ENCODE measurements around the gene SRGAP3.

SRGAP3 gene

GRCh38 chr3:9250236-9250635, 790 bp upstream of the SRGAP3 start:
- no peak overlapping the region for H3K9ac ChIP-seq (ENCODE audit: low read length)
- no peaks in the 10 kb centered on the region for H3K9me3 ChIP-seq (ENCODE audit: control insufficient read depth, low read length)
- H3K27me3 ChIP-seq (ENCODE audit: control insufficient read depth, insufficient read depth, low read length), result no peaks in the 10 kb centered on the region
- H3K36me3 ChIP-seq (ENCODE audit: control insufficient read depth, insufficient read depth, low read length), result no peaks in the 10 kb centered on the region
- peaks cover 20% of the 10 kb centered on the region for H3K4me1 ChIP-seq (ENCODE audit: control insufficient read depth, insufficient read depth, low read length)
- no peak overlapping the region for H3K4me3 ChIP-seq (ENCODE audit: low read length)

- H3K36me3 ChIP-seq (ENCODE audit: control insufficient read depth, insufficient read depth, low read length), result no peaks in the 10 kb centered on the region
- H3K9ac ChIP-seq (ENCODE audit: low read length), result peak overlapping the region; percentile 56
- no peaks in the 10 kb centered on the region for H3K9me3 ChIP-seq (ENCODE audit: control insufficient read depth, low read length)
- H3K4me1 ChIP-seq (ENCODE audit: control insufficient read depth, insufficient read depth, low read length), result peaks cover 20% of the 10 kb centered on the region
- no peaks in the 10 kb centered on the region for H3K27me3 ChIP-seq (ENCODE audit: control insufficient read depth, insufficient read depth, low read length)
- peak overlapping the region; percentile 85 for H3K4me3 ChIP-seq (ENCODE audit: low read length)
Measured at GRCh38 chr3:9248522-9249271, 749 bp downstream of the SRGAP3 start.

- no peaks in the 10 kb centered on the region for H3K27me3 ChIP-seq (ENCODE audit: control insufficient read depth, insufficient read depth, low read length)
- H3K4me1 ChIP-seq (ENCODE audit: control insufficient read depth, insufficient read depth, low read length), result peaks cover 20% of the 10 kb centered on the region
- no peaks in the 10 kb centered on the region for H3K9me3 ChIP-seq (ENCODE audit: control insufficient read depth, low read length)
- H3K36me3 ChIP-seq (ENCODE audit: control insufficient read depth, insufficient read depth, low read length), result no peaks in the 10 kb centered on the region
- no peak overlapping the region for H3K9ac ChIP-seq (ENCODE audit: low read length)
- H3K4me3 ChIP-seq (ENCODE audit: low read length), result peak overlapping the region; percentile 85
Measured at GRCh38 chr3:9247941-9248521, 1.4 kb downstream of the SRGAP3 start.

GRCh38 chr3:9247361-9247940, 2.0 kb downstream of the SRGAP3 start:
- H3K27me3 ChIP-seq (ENCODE audit: control insufficient read depth, insufficient read depth, low read length), result no peaks in the 10 kb centered on the region
- no peaks in the 10 kb centered on the region for H3K9me3 ChIP-seq (ENCODE audit: control insufficient read depth, low read length)
- H3K4me1 ChIP-seq (ENCODE audit: control insufficient read depth, insufficient read depth, low read length), result peaks cover 20% of the 10 kb centered on the region
- peak overlapping the region; percentile 85 for H3K4me3 ChIP-seq (ENCODE audit: low read length)
- no peaks in the 10 kb centered on the region for H3K36me3 ChIP-seq (ENCODE audit: control insufficient read depth, insufficient read depth, low read length)
- no peak overlapping the region for H3K9ac ChIP-seq (ENCODE audit: low read length)

GRCh38 chr3:9246189-9246588, 3.3 kb downstream of the SRGAP3 start:
- Histone ChIP-seq H3K27me3 (ENCODE audit: control insufficient read depth, insufficient read depth, low read length) (no peaks in the 10 kb centered on the region), H3K4me3 (ENCODE audit: low read length) (no peak overlapping the region), H3K36me3 (ENCODE audit: control insufficient read depth, insufficient read depth, low read length) (no peaks in the 10 kb centered on the region), H3K9ac (ENCODE audit: low read length) (no peak overlapping the region), H3K9me3 (ENCODE audit: control insufficient read depth, low read length) (no peaks in the 10 kb centered on the region), H3K4me1 (ENCODE audit: control insufficient read depth, insufficient read depth, low read length) (peaks cover 20% of the 10 kb centered on the region)

- Histone ChIP-seq H3K4me3 (ENCODE audit: low read length) (no peak overlapping the region), H3K9me3 (ENCODE audit: control insufficient read depth, low read length) (no peaks in the 10 kb centered on the region), H3K9ac (ENCODE audit: low read length) (no peak overlapping the region), H3K4me1 (ENCODE audit: control insufficient read depth, insufficient read depth, low read length) (peaks cover 15% of the 10 kb centered on the region), H3K27me3 (ENCODE audit: control insufficient read depth, insufficient read depth, low read length) (no peaks in the 10 kb centered on the region), H3K36me3 (ENCODE audit: control insufficient read depth, insufficient read depth, low read length) (no peaks in the 10 kb centered on the region)
Measured at GRCh38 chr3:9244495-9245183, 4.8 kb downstream of the SRGAP3 start.

- H3K27me3 ChIP-seq (ENCODE audit: control insufficient read depth, insufficient read depth, low read length), result no peaks in the 10 kb centered on the region
- H3K4me1 ChIP-seq (ENCODE audit: control insufficient read depth, insufficient read depth, low read length), result no peaks in the 10 kb centered on the region
- H3K36me3 ChIP-seq (ENCODE audit: control insufficient read depth, insufficient read depth, low read length), result no peaks in the 10 kb centered on the region
- no peaks in the 10 kb centered on the region for H3K9me3 ChIP-seq (ENCODE audit: control insufficient read depth, low read length)
- H3K4me3 ChIP-seq (ENCODE audit: low read length), result no peak overlapping the region
- H3K9ac ChIP-seq (ENCODE audit: low read length), result no peak overlapping the region
Measured at GRCh38 chr3:9241956-9242355, 7.5 kb downstream of the SRGAP3 start.

- Histone ChIP-seq H3K36me3 (ENCODE audit: control insufficient read depth, insufficient read depth, low read length) (no peaks in the 10 kb centered on the region), H3K9me3 (ENCODE audit: control insufficient read depth, low read length) (no peaks in the 10 kb centered on the region), H3K4me3 (ENCODE audit: low read length) (no peak overlapping the region), H3K9ac (ENCODE audit: low read length) (no peak overlapping the region), H3K4me1 (ENCODE audit: control insufficient read depth, insufficient read depth, low read length) (no peaks in the 10 kb centered on the region), H3K27me3 (ENCODE audit: control insufficient read depth, insufficient read depth, low read length) (no peaks in the 10 kb centered on the region)
Measured at GRCh38 chr3:9239680-9240079, 9.8 kb downstream of the SRGAP3 start.

- H3K27me3 ChIP-seq (ENCODE audit: control insufficient read depth, insufficient read depth, low read length), result no peaks in the 10 kb centered on the region
- no peak overlapping the region for H3K9ac ChIP-seq (ENCODE audit: low read length)
- no peaks in the 10 kb centered on the region for H3K4me1 ChIP-seq (ENCODE audit: control insufficient read depth, insufficient read depth, low read length)
- H3K4me3 ChIP-seq (ENCODE audit: low read length), result no peak overlapping the region
- no peaks in the 10 kb centered on the region for H3K9me3 ChIP-seq (ENCODE audit: control insufficient read depth, low read length)
- no peaks in the 10 kb centered on the region for H3K36me3 ChIP-seq (ENCODE audit: control insufficient read depth, insufficient read depth, low read length)
Measured at GRCh38 chr3:9238721-9239295, 10.6 kb downstream of the SRGAP3 start.

GRCh38 chr3:9238276-9238675, 11.2 kb downstream of the SRGAP3 start:
- Histone ChIP-seq H3K36me3 (ENCODE audit: control insufficient read depth, insufficient read depth, low read length) (no peaks in the 10 kb centered on the region), H3K27me3 (ENCODE audit: control insufficient read depth, insufficient read depth, low read length) (no peaks in the 10 kb centered on the region), H3K9ac (ENCODE audit: low read length) (no peak overlapping the region), H3K9me3 (ENCODE audit: control insufficient read depth, low read length) (no peaks in the 10 kb centered on the region), H3K4me1 (ENCODE audit: control insufficient read depth, insufficient read depth, low read length) (no peaks in the 10 kb centered on the region), H3K4me3 (ENCODE audit: low read length) (no peak overlapping the region)

GRCh38 chr3:9233814-9234600, 15.4 kb downstream of the SRGAP3 start:
- Histone ChIP-seq H3K36me3 (ENCODE audit: control insufficient read depth, insufficient read depth, low read length) (no peaks in the 10 kb centered on the region), H3K9me3 (ENCODE audit: control insufficient read depth, low read length) (no peaks in the 10 kb centered on the region), H3K4me3 (ENCODE audit: low read length) (no peak overlapping the region), H3K27me3 (ENCODE audit: control insufficient read depth, insufficient read depth, low read length) (no peaks in the 10 kb centered on the region), H3K9ac (ENCODE audit: low read length) (no peak overlapping the region), H3K4me1 (ENCODE audit: control insufficient read depth, insufficient read depth, low read length) (peaks cover 4% of the 10 kb centered on the region)

All from mucosa of stomach (tissue), 1 donor.